Stimulated activated CD4-positive, alpha-beta T cell treated with anti-CD3 and anti-CD28 coated beads, TNF-alpha, amount 100 ng/mL, for 24 hours (primary cell): ENCODE data around the gene SLC33A1.
"Not testable (repeated sequence)": the region's sequence is repeated elsewhere in the genome, so short reads cannot be mapped to it uniquely, and the experiment has no call there.

Experiments used
- DNase-seq, 3 experiments: peaks; one replicate each; pipeline ENCODE4 v3.0.0-alpha.2; 2020; ENCODE audit warnings: low read depth in 3 of 3

The SLC33A1 gene

DNA sequence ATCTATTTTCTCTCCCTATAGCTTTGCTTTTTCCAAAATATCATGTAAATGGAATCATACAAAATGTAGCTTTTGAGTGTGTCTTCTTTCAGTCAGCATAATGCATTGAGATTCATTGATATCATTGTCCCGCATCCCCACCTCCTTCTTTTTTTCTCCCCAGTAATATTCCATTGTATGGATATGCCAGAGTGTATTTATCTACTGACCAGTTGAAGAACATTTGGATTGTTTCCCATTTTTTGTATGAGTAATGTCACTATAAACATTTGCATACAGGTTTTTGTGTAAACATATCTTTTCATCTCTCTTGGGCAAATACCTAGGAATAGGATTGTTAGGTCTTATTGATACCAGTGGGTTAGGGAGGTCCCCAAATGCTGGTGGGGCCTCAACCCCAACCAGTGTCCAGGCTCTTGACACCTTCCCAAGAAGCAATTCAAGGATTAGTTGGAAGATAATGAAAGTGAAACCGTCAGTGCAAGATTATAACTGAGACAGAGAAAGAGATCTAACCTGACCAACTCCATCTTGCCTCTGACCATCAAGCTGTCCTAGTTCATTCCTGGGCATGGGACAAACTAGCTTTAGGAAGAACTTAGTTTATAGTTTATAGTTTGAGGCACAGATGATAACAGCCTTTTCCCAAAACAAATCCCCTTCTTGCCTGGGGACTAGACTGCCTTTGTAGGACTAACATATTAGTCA lies 7.4 kb upstream of the SLC33A1 start:
- DNase-seq, result no peak

DNA sequence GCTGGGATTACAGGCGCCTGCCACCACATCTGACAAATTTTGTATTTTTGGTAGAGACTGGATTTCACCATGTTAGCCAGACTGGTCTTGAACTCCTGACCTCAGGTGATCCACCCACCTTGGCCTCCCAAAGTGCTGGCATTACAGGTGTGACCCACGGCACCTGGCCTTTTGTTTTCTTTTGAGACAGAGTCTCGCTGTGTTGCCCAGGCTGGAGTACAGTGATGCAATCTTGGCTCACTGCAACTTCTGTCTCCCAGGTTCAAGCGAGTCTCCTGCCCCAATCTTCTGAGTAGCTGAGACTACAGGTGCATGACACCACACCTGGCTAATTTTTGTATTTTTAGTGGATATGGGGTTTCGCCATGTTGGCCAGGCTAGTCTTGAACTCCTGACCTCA lies 6.2 kb upstream of the SLC33A1 start:
- not testable (repeated sequence) for DNase-seq

DNA sequence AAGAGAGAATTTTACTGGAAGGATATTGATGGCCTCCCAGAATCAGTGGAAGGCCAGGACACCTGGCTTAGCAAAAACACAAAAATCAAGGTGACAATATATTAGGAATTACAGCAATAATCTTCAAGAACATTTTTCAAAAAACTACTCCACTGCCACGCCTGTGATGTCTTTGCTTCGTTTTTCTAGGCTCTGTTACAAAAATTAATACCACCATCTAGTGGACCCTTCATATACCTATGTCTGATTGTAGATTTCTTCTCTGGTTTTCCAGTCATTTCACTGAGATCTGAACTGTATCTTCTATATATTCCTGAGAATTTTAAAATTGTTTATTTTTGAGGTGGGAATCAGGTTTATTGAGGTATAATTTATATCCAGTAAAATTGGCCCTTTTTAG lies 5.6 kb upstream of the SLC33A1 start:
- DNase-seq, result no peak

DNA sequence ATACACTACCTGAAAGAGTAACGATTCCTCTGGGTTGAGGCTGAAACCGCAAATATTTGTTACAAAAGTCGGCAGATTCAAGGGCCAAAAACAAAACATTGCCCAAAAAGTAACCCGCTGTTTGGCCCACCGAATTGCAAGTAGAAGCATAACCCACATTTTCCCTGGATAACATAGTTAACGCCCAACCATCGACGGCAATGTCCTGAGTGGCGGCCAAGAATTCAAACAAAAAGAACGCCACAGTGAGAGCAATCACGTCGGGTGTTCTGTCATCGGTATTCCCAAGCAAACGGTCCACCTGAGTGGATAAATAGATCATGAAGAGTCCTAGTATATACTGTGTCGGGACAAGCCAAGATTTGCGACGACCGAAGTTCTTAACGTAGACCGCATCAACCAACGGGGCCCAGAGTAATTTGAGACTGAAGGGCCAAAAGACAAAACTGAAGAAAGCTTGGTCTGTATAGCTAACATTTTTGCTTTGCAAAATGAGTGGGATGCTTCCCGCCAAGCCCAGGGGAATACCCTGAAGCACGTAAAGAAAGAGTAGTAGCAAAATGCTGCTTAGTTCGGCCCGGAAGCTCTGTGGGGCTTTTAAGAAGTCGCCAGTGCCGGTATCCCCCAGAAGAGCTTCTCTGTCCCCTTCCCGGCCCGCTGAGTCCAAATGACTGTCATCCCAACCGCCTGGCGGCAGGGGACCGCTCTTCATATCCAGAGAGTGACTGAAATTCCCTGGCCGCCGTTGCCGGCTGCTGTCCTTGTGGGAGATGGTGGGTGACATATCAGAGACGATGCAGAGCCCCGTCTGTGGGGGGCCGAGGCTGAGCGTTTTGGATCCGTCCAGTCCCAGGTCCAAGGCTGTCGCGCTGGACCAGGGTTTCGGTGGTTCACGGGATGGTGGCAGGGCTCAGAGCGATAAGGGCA lies 750 bp downstream of the SLC33A1 start:
- peak in 1 of 3 experiments; percentile 25 for DNase-seq

DNA sequence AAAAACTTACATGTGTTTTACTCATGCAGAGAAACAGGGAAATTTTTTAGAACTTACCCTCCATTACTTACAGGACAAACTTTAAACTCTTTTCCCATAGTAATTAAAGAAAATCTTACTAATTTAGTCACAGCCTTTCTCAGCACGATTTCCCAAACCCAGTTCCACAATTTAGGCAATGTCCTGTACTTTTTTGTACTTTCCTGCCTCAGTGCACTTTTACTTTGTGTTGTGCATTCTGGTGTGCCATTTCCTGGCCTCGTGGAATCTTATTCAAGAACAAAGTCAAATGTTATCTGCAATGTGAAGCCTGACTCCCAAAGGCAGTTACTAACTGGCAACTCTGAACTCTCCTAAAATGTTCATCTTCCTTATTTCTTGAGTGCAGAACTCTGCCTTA lies 1.9 kb downstream of the SLC33A1 start:
- DNase-seq, result no peak

DNA sequence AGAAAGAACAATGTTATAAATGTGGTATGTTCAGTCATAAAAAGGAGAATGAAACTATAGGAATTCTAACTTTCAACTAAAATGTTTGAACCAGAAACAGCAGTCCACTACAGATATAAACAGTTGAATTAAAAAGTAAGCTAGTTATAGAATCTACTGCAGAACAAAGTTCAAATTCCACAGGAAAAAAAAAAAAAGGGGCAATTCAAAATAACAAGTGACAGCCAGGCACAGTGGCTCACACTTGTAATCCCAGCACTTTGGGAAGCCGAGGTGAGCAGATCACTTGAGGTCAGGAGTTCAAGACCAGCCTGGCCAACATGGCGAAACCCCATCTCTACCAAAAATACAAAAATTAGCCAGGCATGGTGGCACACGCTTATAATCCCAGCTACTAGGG lies 4.8 kb downstream of the SLC33A1 start:
- DNase-seq, result not testable (repeated sequence)

DNA sequence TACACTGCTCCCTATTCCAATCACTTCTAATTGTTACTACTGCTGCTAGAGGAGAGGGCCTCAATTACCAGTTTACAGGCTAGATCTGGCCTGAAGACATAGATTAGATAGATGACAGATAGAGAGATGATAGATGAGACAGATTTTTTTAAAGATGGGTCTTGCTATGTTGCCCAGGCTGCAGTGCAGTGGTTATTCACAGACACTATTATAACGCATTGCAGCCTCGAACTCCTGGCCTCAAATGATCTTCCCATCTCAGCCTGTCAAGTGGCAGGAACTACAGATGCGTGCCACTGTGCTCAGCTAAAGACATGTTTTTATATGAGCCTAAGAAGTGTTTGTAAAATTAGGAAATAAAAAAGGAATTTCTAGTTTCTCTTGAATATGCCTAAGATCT lies 6.2 kb downstream of the SLC33A1 start:
- no peak for DNase-seq

DNA sequence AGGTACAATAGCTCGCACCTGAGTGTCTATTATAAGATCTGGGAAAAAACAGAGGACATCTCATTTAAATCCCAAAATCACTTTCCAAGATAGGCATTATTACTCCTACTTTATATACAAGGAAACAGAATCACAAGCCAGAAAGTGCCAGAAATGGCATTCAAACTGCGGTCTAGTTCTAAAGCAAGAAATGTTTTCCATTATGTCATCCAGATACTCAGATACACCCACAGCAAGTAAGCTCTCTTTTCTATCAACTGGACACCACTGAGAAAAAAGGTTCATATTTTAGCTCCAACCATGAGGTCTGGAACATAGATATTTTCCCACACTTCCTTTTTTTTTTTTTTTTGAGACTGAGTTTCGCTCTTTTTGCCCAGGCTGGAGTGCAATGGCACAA lies 8.1 kb downstream of the SLC33A1 start:
- no peak for DNase-seq

DNA sequence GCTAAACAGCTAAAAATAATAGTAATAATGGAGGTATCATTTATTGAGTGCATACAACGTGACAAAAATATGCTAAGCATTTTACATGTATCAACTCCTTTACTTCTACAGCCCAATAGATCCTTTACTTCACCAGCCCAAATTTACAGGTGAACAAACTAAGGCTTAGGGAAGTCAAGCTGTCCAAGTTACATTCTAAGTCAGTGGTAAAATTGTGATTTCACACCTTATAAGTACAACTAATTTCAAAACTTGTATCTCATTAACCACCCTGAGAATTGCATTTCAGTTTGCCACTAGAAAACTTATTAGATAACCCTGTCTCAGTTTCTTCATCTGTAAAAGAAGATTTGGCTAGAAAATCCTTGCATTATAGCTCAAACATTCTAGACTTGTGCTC lies 10.7 kb downstream of the SLC33A1 start:
- DNase-seq, result no peak

DNA sequence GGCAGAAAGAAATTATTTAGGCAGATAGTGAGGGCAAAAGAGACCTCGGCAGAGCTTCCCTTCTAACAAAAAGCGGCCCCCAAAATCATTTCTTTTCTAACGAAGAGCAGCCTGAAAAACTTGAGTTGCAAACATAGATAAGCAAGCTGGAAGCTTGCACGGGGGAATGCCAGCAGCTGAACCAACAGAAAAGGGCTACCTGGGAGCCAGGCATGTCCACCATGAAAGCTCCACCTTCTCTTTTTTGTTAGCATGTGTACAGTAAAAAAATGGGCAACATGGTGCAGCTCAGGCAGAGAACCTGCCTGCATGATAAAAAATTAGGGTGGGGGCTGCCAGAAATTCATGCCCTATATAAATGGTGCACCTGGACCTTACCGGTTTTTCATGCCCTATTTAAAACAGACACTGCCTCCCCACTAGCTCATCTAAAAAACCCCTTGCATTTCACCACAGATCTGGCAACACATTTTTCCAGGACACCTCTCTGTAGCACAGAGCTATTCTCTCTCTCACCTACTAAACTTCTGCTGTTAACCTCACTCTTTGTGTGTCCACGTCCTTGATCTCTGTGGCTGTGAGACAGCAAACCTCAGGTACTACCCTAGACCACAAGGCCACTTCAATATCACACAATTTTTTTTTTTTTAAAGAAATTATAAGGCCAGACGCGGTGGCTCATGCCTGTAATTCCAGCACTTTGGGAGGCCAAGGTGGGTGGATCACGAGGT lies 18.7 kb downstream of the SLC33A1 start:
- DNase-seq, result no peak

DNA sequence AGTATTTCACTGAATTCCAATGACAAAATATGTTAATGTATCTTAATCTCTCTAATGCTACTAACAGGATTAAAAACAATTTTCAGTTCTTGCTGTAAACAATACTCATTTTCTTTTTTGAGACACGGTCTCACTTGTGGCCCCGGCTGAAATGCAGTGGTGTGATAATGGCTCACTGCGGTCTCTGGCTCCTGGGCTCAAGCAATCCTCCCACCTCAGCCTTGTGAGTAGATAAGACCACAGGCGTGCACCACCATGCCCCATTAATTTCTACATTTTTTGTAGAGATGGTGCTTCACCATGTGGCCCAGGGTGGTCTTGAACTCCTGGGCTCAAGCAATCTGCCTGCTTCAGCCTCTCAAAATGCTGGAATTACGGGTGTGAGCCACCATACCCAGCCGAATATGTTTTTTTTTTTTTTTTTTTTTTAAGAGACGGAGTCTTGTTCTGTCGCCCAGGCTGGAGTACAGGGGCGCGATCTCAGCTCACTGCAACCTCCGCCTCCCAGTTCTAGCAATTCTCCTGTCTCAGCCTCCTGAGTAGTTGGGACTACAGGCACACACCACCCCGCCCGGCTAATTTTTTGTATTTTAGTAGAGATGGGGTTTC lies 25.6 kb downstream of the SLC33A1 start:
- not testable (repeated sequence) for DNase-seq

DNA sequence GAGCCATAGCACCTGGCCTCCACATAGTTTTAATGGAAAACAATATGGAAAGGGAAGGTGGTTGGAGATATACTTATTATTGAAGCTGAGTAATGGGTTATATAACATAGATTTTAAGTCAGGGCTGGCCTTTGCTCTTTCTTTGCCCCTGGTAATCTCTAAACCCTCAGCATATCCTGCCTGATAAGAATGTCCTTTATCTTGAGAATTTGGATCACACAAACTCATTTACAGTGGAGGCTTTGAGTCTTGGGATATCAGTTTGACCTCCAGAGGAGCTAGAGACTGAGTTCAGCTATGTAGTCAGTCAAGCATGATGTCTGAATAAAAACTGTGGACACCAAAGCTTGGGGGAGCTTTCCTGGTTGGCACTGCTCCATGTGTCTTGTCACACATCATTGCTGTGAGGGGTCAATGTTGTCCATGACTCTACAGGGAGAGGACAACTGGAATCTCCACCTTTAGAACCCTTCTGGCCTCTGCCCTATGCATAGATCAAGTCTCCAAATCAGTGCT lies 39.1 kb downstream of the SLC33A1 start:
- DNase-seq, result no peak

DNA sequence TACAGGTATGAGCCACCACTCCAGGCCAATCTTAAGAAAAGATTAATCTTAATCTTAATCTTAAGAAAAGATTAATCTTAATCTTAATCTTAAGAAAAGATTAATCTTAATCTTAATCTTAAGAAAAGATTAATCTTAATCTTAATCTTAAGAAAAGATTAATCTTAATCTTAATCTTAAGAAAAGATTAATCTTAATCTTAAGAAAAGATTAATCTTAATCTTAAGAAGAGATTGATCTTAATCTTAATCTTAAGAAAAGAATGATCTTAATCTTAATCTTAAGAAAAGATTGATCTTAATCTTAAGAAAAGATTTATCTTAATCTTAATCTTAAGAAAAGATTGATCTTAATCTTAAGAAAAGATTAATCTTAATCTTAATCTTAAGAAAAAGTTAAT lies 41.0 kb downstream of the SLC33A1 start:
- not testable (repeated sequence) for DNase-seq

DNA sequence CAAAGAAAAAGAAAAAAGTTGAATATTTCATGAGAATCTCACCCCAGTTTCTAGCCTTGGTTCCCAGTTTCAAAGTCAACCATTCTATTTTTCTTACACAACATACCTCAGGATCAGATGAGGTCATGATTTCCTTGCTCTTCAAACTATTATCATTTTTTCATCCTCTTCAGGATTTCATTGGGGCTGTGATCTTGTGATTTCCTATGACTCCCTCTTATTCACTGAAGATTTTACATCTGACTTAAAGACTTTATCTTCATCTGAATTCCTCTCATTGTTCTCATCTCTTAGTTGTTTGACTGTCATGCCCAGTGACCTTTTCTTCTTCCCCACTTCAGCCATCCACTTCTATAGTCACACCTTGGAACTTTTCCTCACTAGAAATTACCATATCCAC lies 45.0 kb downstream of the SLC33A1 start:
- no peak for DNase-seq

DNA sequence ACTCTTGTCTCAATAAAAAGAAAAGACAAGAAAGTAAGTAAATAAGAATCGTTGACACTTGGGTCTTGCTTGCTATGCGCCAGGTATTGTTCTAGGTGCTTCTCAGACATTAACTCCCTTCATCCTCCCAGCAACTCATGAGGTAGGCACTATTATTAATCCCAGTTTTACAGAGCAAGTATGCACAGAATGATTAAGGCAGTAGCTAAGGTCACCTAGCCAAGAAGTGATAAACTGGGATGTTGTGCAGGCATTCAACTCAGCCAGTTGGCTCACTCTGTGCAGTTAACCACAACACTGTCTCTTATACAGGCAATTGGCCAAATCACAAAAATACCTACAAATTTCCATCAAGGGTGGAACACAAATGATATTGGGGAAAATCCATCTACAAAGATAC lies 46.4 kb downstream of the SLC33A1 start:
- DNase-seq, result no peak

DNA sequence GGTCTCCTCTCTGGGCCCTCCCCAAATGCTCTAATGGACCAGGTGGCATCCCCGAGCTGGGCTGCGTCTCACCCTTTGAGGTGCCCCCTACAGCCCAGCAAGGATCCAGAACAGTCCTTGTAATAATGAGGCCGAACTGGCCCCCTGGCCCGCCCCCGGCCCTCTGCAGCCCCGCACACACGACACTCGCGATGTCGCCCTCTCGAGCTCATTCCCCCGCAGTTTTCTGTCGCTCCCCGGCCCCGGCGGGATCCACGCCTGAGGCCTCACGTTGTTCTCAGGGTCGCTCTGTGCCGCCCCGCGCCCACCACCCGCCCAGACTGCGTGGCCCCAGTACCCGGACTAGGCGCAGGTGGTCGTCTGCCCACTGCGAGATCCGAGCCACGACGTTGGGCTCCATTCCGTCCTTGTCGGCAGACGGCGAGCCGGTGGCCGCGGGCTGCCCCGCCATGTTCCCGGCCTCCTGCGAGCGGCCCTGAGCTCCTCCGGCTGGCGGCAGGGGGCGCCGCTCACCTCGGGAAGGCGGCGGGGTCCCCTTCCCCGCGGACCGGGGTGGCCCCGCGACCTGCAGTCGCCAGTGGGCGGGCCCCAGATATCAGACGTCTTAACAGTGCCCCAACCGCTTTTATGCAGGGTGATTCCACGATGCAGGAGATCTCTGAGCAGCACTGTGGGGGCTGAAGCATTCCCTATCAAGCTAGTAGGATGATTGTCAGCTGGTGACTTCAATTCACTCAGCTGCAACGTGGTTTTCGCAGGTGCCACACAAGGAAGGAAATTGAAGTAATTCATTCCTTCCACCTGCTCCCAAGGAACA lies 48.2 kb downstream of the SLC33A1 start, which contains the start of gene C3orf33:
TSS of gene C3orf33 (minus strand) at position 477 of the 817 bp plus-strand sequence. CDS start at position 451, 26 bp downstream.
- peak; percentile 53 to 74 (median 62) for DNase-seq

DNA sequence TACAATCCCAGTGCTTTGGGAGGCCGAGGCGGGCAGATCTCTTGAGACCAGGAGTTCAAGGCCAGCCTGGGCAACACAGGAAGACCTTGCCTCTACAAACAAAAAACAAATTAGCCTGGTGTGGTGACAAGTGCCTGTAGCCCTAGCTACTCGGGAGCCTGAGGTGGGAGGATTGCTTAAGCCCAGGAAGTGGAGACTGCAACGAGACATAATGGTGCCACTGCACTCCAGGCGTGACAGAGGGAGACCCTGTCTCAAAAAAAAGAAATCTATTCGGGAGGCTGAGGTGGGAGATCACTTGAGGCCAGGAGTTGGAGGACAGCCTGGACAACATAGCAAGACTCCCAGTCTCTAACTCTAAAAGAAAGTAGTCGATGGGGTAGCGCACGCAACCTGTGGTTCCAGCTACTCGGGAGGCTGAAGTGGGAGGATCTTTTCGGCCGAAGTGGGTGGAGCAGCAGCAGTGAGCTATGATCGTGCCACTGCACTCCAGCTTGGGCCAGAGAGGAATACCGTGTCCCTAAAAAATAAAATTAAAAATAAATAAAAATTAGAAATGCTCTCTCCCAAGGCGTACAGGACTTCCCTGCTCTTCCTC lies 48.9 kb downstream of the SLC33A1 start:
- DNase-seq, result peak in 2 of 3 experiments; percentile 9 to 55

DNA sequence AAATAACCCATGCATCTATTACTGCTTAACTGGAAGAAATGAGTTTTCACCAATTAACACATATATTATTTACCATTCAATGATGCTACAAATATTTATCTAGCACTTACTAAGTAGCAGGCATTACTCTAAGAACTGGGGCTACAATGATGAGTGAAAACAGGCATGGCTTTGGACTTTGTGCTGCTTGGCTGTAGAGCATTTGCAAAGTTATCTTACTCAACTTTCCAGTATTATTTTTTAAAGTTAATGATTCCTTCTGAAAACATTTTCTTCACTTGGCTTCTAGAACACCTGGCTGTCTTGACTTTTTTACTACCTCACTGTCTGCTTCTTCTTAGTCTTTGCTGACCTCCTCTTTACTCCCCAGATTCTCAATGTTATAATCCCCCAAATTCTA lies 49.9 kb downstream of the SLC33A1 start:
- no peak for DNase-seq

DNA sequence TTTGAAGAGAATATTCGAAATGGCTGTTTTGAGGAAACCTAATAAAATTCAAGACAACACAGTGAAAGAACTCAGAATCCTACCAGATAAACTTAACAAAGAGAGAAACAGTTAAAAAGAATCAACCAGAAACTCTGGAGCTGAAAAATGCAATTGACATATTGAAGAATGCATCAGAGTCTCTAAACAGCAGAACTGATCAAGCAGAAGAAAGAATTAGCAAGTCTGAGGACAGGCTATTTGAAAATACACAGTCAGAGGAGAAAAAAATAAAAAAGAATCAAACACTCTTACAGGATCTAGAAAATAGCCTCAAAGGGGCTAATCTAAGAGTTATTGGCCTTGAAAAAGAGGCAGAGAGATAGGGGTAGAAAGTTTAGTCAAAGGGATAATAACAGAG lies 61.7 kb downstream of the SLC33A1 start:
- DNase-seq, result no peak

DNA sequence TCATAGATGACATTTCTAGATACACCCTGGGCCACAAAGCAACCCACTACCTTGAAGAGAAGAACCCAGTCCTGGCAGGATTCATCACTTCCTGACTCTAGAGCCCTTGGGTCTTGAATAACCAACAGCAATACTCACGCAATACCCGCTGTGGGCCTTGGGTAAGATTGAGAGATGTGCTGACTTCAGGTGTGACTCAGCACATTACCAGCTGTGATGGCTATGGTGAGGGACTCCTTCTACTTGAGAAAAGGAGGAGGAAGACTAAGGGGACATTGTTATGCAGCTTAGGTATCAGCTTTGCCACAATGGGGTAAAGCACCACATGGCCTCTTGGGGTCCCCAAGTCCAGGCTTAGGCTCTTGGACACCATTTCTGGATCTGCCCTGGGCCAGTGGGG lies 63.0 kb downstream of the SLC33A1 start:
- no peak for DNase-seq
